Mesodermal cell (in vitro differentiated cells): ENCODE measurements around the gene STAG1.
"Not testable (repeated sequence)": the region's sequence is repeated elsewhere in the genome, so short reads cannot be mapped to it uniquely, and the experiment has no call there.

Experiments used
- H3K27ac ChIP-seq: 2 replicates; pipeline ENCODE4 v1.7.0; 2013; ENCODE audit warnings: mild to moderate bottlenecking, low read depth, low read length, moderate library complexity; ENCODE audit not compliant: severe bottlenecking
- H3K36me3 ChIP-seq: 2 replicates; pipeline ENCODE4 v1.7.1; 2013; ENCODE audit warnings: mild to moderate bottlenecking, low read length, moderate library complexity; ENCODE audit not compliant: control insufficient read depth, insufficient read depth
- H3K4me1 ChIP-seq: one replicate; pipeline ENCODE4 v1.7.1; 2013; ENCODE audit warnings: mild to moderate bottlenecking, low read length; ENCODE audit not compliant: insufficient read depth, control insufficient read depth, poor library complexity, severe bottlenecking
- H3K4me3 ChIP-seq: 2 replicates; pipeline ENCODE4 v1.7.0; 2013; ENCODE audit warnings: low read length, control low read depth, mild to moderate bottlenecking; ENCODE audit not compliant: insufficient read depth, poor library complexity, severe bottlenecking; ENCODE audit errors: extremely low read depth
- H3K9me3 ChIP-seq: 2 replicates; pipeline ENCODE4 v1.7.1; 2013; ENCODE audit warnings: mild to moderate bottlenecking, low read length, moderate library complexity; ENCODE audit not compliant: control insufficient read depth
- WGBS, 2 experiments: methylation state at CpG; one replicate each; pipeline ENCODE4 v1.1.5; 2013; ENCODE audit warnings: missing lambda C conversion rate in 2 of 2; ENCODE audit not compliant: insufficient coverage in 2 of 2; 5-methylcytosine and 5-hydroxymethylcytosine counted together

STAG1 gene

DNA sequence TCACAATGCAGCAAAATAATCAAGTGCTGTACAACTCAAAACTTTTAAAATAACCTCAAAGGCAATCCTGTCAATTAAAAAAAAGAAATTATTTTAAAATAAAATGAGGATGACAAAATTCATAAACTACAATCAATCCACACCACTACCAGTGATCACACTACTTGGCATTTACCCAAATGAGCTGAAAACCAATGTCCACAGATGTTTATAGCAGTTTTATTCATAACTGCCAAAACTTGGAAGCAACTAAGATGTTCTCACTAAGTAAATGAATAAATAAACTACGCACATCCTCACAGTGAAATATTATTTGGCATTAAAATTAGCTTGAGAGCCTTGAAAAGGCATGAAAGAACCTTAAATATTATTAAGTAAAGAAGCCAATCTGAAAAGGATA is 121.3 kb downstream of the STAG1 start:
- H3K27ac ChIP-seq = no peak overlapping the region
- no peaks in the 10 kb centered on the region for H3K9me3 ChIP-seq
- peaks cover 12% of the 10 kb centered on the region for H3K36me3 ChIP-seq
- H3K4me1 ChIP-seq = peaks cover 17% of the 10 kb centered on the region
- no peak overlapping the region for H3K4me3 ChIP-seq
- no CpG with 5 or more reads among the region's 1 CpG for WGBS, 2 experiments

DNA sequence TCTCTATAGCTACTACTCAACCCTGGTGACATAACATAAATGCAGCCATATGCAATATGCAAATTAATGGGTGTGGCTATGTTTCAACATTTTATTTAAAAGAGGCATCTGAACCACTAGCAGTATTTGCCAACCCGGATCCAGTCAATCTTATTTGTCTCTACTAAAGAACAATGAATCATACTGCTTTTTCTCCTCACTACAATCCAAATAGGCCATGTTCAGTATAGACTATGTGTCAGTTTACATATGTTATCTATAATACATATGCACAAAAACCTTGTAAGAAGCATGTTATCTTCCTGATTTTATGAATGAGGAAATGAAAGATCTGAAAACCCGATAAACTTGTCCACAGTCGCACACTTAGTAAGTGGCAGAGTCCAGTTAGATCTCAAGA is 125.7 kb downstream of the STAG1 start:
- Histone ChIP-seq H3K4me1 (peaks cover 1% of the 10 kb centered on the region), H3K4me3 (no peak overlapping the region), H3K36me3 (peaks cover 12% of the 10 kb centered on the region), H3K27ac (no peak overlapping the region), H3K9me3 (no peaks in the 10 kb centered on the region)
- no CpG with 5 or more reads among the region's 3 CpGs for WGBS, 2 experiments

DNA sequence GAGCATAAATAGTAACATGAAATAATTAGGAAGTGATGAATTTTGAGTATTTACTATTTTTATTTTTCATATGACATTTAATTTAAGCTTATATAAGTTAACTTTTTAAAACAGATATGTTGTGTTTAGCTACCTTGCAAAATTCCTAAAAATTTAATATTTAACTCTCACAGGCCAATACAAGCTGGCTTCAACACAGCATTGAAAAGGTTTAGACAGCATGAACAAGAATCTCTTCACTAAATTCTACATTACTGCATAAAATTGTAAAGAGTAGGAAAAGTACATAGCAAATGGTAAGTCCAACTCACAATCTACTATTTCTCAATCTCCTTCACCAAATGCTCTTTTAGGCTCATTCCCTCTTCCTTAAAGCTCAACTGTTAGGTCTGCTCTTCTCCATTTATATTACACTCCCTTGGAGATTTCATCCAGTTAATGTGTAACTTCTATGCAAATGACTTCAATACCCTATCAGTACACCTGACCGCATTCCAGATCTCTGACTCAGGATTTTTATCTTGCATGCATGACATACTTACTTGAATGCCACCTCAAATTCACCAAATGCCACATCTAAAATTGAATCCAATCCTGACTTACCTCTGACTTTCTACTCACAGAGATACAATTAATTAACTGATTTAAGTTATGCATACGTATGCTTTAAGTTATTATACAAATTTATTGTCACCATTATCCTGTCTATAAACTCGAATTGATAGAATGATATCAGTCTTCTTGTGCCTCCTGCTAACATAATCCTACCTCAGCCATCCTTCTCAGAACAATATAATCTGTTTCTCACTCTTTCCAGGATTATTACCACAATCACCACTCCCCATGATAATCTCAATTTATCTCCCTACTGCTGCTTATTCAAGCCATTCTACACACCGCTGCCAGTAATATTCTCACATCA is 127.0 kb downstream of the STAG1 start:
- Histone ChIP-seq H3K9me3 (no peaks in the 10 kb centered on the region), H3K4me3 (no peak overlapping the region), H3K27ac (no peak overlapping the region), H3K36me3 (peaks cover 20% of the 10 kb centered on the region), H3K4me1 (no peaks in the 10 kb centered on the region)
- 92 to 100% methylated on average over 2 to 3 of the region's 4 CpGs for WGBS, 2 experiments

DNA sequence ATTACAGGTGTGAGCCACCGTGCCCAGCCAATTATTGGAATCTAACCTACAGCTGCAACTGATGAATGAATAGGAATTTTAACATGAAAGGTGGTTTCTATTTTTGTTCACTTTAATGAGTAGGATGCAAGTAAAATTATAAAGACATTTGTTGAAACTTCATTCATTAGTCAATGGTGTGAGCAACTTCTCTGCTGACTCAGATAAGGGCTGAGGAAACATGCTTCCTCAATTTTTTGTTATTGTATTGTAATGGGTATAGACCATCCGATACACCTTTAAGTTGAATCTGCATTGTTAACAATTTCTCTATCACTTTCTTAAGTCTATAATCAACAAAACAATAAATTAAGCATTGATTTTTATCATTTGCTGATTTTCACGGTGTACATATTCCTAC is 127.8 kb downstream of the STAG1 start:
- 90% methylated on average over 2 of the region's 3 CpGs; no CpG with 5 or more reads in 1 of the 2 experiments for WGBS, 2 experiments
- peaks cover 26% of the 10 kb centered on the region for H3K36me3 ChIP-seq
- no peaks in the 10 kb centered on the region for H3K9me3 ChIP-seq
- H3K4me3 ChIP-seq = no peak overlapping the region
- H3K4me1 ChIP-seq = no peaks in the 10 kb centered on the region
- no peak overlapping the region for H3K27ac ChIP-seq

DNA sequence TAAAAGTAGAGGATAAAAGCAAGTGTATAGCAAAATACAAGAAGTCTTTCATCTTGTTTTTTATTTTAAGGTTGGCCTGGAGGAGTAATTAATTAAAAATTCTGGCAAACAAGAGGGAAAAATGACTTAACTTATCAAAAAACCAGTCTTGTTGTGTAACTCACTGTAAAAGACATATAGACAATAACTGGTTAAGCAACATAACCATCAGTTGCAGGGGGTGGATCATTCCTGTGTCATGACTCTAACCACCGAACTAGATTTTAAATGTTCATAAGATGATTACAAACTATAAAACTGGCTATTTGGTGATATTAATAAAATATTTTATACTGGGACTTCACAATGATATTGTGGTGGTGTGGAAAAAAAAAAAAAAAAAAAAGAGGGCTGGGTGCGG is 130.6 kb downstream of the STAG1 start:
- Histone ChIP-seq H3K4me1 (no peaks in the 10 kb centered on the region), H3K36me3 (peaks cover 22% of the 10 kb centered on the region), H3K9me3 (no peaks in the 10 kb centered on the region), H3K27ac (no peak overlapping the region), H3K4me3 (no peak overlapping the region)
- no CpG with 5 or more reads among the region's 2 CpGs for WGBS, 2 experiments

DNA sequence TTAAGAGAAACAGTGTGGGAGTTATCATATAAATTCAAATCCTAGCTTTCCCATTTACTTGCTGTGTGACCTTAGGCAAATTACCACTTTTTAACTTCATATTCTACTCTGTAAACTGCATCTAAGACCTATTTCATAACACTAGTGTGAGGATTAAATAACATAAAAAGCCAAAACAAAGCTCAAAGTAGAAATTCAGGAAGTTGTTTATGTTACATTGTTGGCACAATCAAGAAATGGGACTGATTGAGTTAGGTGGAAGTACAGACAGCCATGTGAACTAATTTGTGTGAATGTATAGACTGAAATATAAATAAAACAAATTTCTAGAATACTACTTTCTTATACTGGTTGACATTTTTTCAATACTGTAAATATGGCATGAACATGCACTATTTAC is 131.7 kb downstream of the STAG1 start:
- no peak overlapping the region for H3K4me3 ChIP-seq

DNA sequence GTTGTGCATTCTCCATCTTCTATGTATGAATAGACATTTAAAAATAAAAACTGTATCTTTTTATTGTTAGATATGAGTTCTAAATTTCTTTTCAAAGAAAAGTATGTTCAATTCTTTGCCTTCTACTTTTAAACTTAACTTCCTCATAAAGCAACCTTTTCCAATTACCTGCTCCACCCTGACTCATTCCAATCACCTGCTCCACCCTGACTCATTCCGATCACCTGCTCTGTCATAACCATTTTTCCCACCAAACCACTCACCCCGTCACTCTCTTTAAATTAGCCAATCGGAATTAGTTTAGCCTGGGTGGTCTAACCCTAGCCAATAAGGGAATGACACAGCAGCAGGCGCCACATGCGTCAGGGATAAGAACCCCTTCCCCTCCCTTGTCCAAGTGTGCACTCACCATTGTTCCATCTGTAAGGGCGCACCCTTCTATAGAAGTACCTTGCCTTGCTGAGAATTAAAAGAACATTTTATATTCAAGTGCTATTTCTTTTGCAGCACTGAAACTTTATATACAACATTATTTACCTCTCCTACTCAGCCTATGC is 134.1 kb downstream of the STAG1 start:
- not testable (repeated sequence) for H3K4me1 ChIP-seq, H3K27ac ChIP-seq, H3K9me3 ChIP-seq, H3K4me3 ChIP-seq
- H3K36me3 ChIP-seq = peaks cover 30% of the 10 kb centered on the region
- WGBS, 2 experiments = 80 to 81% methylated on average over 3 to 5 of the region's 6 CpGs

More for the DNA sequence above, 131.7 kb downstream of the STAG1 start:
- peaks cover 22% of the 10 kb centered on the region for H3K36me3 ChIP-seq
- no peak overlapping the region for H3K27ac ChIP-seq
- H3K9me3 ChIP-seq = no peaks in the 10 kb centered on the region
- no peaks in the 10 kb centered on the region for H3K4me1 ChIP-seq

DNA sequence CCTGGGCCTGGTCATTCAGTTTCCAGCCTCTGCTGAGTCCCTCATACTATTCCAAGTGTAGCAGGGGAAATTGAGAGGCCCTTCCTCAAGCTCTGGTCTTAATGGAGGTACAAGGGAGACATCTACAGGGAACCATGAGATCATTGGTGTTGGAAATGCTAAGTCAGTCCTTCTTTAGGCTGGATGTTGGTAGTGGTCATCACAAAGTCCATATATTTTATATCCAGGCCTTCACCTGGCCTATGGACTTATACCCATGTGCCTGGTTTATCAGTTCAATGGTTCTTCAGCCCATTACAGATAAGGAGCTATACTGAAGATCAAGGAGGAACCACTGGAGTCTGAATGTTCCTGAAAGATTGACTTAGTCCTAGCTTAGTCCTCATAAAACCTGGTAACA is 135.0 kb downstream of the STAG1 start:
- no peaks in the 10 kb centered on the region for H3K9me3 ChIP-seq
- H3K27ac ChIP-seq = no peak overlapping the region
- H3K4me3 ChIP-seq = no peak overlapping the region
- no peaks in the 10 kb centered on the region for H3K4me1 ChIP-seq
- peaks cover 30% of the 10 kb centered on the region for H3K36me3 ChIP-seq

DNA sequence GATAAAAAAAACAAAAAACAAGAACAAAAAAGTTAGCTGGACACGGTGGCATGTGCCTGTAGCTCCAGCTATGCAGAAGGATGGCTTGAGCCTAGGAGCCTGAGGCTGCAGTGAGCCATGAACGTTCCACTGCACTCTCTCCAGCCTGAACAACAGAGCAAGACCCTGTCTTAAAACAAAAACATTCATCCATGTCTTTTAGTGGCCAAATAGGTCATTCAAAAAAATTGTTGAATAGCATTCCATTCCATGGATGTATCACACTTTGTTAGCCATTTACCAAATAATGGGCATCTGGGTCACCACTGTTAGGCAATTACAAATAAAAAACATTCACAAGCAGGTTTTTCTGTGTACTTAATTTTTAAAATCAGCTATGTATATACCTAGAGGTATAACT is 139.7 kb downstream of the STAG1 start:
- Histone ChIP-seq H3K36me3 (peaks cover 21% of the 10 kb centered on the region), H3K4me1 (no peaks in the 10 kb centered on the region), H3K27ac (no peak overlapping the region), H3K9me3 (no peaks in the 10 kb centered on the region), H3K4me3 (no peak overlapping the region)
- WGBS, 2 experiments = 100% methylated on average over 2 of the region's 2 CpGs; no CpG with 5 or more reads in 1 of the 2 experiments

DNA sequence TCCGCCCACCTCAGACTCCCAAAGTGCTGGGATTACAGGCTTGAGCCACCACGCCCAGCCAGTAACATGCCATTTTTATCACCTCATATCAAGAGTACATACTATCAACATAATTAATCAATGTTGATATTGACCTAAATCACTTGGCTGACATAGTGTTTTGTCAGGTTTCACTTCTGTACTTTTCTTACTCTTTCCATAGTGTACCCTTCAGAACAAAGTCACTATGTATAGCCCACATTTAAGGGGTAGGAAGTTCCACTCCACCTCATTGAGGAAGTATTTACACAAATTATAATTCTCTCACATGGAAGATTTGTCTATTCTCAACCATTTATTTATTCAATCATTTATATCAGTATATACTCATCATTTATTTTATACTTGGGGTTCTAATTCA is 145.2 kb downstream of the STAG1 start:
- Histone ChIP-seq H3K27ac (no peak overlapping the region), H3K4me3 (no peak overlapping the region), H3K4me1 (no peaks in the 10 kb centered on the region), H3K36me3 (peaks cover 18% of the 10 kb centered on the region), H3K9me3 (no peaks in the 10 kb centered on the region)
- 93% methylated on average over 2 of the region's 2 CpGs for WGBS, 2 experiments

DNA sequence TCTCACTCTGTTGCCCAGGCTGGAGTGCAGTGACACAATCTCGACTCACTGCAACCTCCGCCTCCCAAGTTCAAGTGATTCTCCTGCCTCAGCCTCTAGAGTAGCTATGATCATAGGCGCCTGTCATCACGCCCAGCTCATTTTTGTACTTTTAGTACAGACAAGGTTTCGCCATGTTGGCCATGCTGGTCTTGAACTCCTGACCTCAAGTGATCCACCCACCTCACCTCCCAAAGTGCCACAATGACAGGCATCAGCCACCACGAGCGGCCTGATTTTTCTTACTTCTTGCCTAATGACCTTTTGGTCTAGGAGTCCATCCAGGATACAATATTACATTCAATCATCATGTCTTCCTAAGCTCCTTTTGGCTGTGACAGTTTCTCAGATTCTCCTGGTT is 146.0 kb downstream of the STAG1 start:
- 97% methylated on average over 7 of the region's 7 CpGs for WGBS, 2 experiments
- H3K27ac ChIP-seq, H3K9me3 ChIP-seq, H3K4me1 ChIP-seq, H3K4me3 ChIP-seq: not testable (repeated sequence)
- peaks cover 18% of the 10 kb centered on the region for H3K36me3 ChIP-seq
